Urinary bladder (tissue), 2 donors: ENCODE data around the gene DNMT3B. TPM values are rescaled to one million over a fixed set of nuclear protein-coding genes. Genes with fewer than 3 reads are reported as not detected.

ENCODE experiments used
- polyA plus RNA-seq: library from polyadenylated mRNA; stranded (reverse); fragments of 200-250 nt; gene quantifications from one replicate; pipeline ENCODE4 v1.2.3, GENCODE V29; 2013
- total RNA-seq: library from RNA; depleted of rRNA; stranded (reverse); fragments of >200 nt; gene quantifications from one replicate; pipeline ENCODE4 v1.2.3, GENCODE V29; 2014
- donor health status: healthy.

The DNMT3B gene
- total and polyA plus RNA-seq, 2 donors, result 1.0 to 2.4 TPM

Other genes with a start within 250 kb of the DNMT3B start
- gene NOL4L, start 177.1 kb upstream of the DNMT3B start, total RNA-seq, result 9.1 TPM
- gene NOL4L, start 177.1 kb upstream of the DNMT3B start, polyA plus RNA-seq, result 11.5 TPM
- 0.11 TPM for gene C20orf203, start 88.4 kb upstream of the DNMT3B start, total RNA-seq
- 0.05 TPM for gene C20orf203, start 88.4 kb upstream of the DNMT3B start, polyA plus RNA-seq
- 11.9 TPM for gene COMMD7, start 18.9 kb upstream of the DNMT3B start, total RNA-seq
- gene COMMD7, start 18.9 kb upstream of the DNMT3B start, polyA plus RNA-seq, result 49.6 TPM
- gene MAPRE1, start 57.6 kb downstream of the DNMT3B start, total RNA-seq, result 86.5 TPM
- 84.7 TPM for gene MAPRE1, start 57.6 kb downstream of the DNMT3B start, polyA plus RNA-seq
- 0.95 TPM for gene EFCAB8, start 96.5 kb downstream of the DNMT3B start, total RNA-seq
- 0.11 TPM for gene EFCAB8, start 96.5 kb downstream of the DNMT3B start, polyA plus RNA-seq
- gene SUN5, start 242.0 kb downstream of the DNMT3B start, total RNA-seq, result not detected
- gene SUN5, start 242.0 kb downstream of the DNMT3B start, polyA plus RNA-seq, result not detected
- not detected for gene BPIFB2, start 245.3 kb downstream of the DNMT3B start, total RNA-seq
- gene BPIFB2, start 245.3 kb downstream of the DNMT3B start, polyA plus RNA-seq, result not detected